ENCODE results near the gene PIGBOS1. TPM values are rescaled to one million over a fixed set of nuclear protein-coding genes. Genes with fewer than 3 reads are reported as not detected.
"Not testable (repeated sequence)": the region's sequence is repeated elsewhere in the genome, so short reads cannot be mapped to it uniquely, and the experiment has no call there.

PIGBOS1 gene
- polyA plus RNA-seq, 1 experiment, result 12.2 TPM

DNA sequence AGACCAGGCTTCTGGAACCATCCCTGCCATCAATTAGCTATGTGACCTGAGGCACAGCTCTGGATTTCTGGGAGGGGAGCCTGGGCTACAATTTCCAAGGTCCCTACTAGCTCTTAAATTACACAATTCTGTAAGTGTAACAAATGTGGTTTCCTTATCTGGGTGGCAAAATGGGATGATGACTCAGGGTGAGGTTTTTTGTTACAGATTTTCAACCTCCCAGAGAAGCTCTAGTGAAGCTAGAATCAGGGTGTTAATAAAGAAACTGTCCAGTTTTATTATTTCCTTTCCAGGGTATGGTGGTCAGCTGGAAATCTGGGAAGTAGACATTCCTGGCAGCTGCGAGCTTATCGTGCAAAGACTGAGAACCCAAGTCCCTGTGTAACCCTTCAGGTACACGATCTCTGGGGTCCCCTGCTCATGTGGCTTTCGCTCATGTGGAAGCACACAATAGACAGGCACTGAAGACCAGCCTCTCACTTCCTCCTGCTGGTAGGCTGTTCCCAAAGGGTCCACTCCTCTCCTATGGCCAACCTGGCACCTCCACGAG is 36.6 kb downstream of the PIGBOS1 start:
- no peak overlapping the region for H3K4me3 ChIP-seq (ENCODE audit: low read depth, low read length)
- no peaks in the 10 kb centered on the region; the same call in 1 of the 2 replicates for H3K36me3 ChIP-seq (ENCODE audit: control insufficient read depth, insufficient read depth, low read length)
- TF ChIP-seq, protein P1, sequence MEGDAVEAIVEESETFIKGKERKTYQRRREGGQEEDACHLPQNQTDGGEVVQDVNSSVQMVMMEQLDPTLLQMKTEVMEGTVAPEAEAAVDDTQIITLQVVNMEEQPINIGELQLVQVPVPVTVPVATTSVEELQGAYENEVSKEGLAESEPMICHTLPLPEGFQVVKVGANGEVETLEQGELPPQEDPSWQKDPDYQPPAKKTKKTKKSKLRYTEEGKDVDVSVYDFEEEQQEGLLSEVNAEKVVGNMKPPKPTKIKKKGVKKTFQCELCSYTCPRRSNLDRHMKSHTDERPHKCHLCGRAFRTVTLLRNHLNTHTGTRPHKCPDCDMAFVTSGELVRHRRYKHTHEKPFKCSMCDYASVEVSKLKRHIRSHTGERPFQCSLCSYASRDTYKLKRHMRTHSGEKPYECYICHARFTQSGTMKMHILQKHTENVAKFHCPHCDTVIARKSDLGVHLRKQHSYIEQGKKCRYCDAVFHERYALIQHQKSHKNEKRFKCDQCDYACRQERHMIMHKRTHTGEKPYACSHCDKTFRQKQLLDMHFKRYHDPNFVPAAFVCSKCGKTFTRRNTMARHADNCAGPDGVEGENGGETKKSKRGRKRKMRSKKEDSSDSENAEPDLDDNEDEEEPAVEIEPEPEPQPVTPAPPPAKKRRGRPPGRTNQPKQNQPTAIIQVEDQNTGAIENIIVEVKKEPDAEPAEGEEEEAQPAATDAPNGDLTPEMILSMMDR (IDR thresholded peaks at IDR 0.05; ENCODE audit: insufficient read depth, low read depth, low read length), result no peak
- CTCF ChIA-PET, result interaction anchor here (0.6 to 1.2 kb wide), 7 partner anchors 9 to 1393 kb away, joined by 3 to 5 read pairs (median 4); no protein-coding TSS in a partner anchor
- peak; percentile 46 for DNase-seq (ENCODE audit: low read depth)
- POLR2A ChIA-PET, result no interaction called here
- H3K27me3 ChIP-seq (ENCODE audit: control insufficient read depth, insufficient read depth, low read length), result no peaks in the 10 kb centered on the region

DNA sequence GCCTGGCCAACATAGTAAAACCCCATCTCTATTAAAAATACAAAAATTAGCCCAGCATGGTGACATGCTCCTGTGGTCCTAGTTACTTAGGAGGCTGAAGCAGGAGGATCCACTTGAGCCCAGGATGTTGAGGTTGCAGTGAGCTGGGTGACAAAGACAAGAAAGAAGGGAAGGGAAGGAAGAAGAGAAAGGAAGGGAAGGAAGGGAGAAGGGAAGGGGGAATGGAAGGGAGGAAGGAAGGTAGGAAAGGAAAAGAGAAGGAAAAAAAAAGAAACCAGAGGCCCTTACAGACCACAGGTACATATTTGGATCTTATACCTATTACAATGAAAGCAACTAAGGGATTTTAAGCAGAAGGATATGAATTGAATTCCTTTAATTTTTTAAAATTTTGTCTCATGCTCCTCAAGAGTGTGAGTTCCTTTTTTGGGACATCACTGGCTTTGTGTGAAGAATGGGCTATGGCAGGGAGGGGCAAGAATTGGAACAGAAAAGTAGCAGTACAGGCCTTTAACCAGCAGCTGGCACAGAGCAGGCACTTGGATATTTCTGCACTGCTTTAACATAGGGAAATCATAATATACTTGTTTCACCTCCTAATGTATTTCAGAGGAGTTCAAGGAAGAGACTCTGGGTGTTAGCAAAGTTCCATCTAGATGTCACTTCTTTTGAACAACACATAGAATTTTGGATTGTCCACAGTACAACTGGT is 37.2 kb downstream of the PIGBOS1 start:
- ChIA-PET POLR2A (no interaction called here), CTCF (interaction anchor here (0.6 to 1.2 kb wide), 6 partner anchors 10 to 158 kb away, joined by 3 to 6 read pairs (median 4); no protein-coding TSS in a partner anchor)
- Histone ChIP-seq H3K36me3 (ENCODE audit: control insufficient read depth, insufficient read depth, low read length) (no peaks in the 10 kb centered on the region; the same call in 1 of the 2 replicates), H3K27me3 (ENCODE audit: control insufficient read depth, insufficient read depth, low read length) (no peaks in the 10 kb centered on the region), H3K4me3 (ENCODE audit: low read depth, low read length) (no peak overlapping the region)
- TF ChIP-seq, protein P1 (IDR thresholded peaks at IDR 0.05; ENCODE audit: insufficient read depth, low read depth, low read length), result no peak
- DNase-seq (ENCODE audit: low read depth), result no peak

DNA sequence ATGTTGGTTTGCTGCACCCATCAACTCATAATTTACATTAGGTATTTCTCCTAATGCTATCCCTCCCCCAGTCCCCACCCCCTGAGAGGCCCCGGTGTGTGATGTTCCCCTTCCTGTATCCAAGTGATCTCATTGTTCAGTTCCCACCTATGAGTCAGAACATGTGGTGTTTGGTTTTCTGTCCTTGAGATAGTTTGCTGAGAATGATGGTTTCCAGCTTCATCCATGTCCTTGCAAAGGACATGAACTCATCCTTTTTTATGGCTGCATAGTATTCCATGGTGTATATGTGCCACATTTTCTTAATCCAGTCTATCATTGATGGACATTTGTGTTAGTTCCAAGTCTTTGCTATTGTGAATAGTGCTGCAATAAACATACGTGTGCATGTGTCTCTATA is 38.3 kb downstream of the PIGBOS1 start:
- CTCF ChIA-PET, result interaction anchor here (0.6 kb wide), 1 partner anchor 10 kb away, joined by 3 read pairs; no protein-coding TSS in a partner anchor
- H3K4me3 ChIP-seq (ENCODE audit: low read depth, low read length); H3K27me3 ChIP-seq (ENCODE audit: control insufficient read depth, insufficient read depth, low read length); H3K36me3 ChIP-seq (ENCODE audit: control insufficient read depth, insufficient read depth, low read length); DNase-seq (ENCODE audit: low read depth); POLR2A ChIA-PET: not testable (repeated sequence)

- Histone ChIP-seq H3K36me3 (ENCODE audit: control insufficient read depth, insufficient read depth, low read length) (no peaks in the 10 kb centered on the region), H3K4me3 (ENCODE audit: low read depth, low read length) (no peak overlapping the region), H3K27me3 (ENCODE audit: control insufficient read depth, insufficient read depth, low read length) (no peaks in the 10 kb centered on the region)
- POLR2A ChIA-PET, result interaction anchor here (0.5 kb wide), 1 partner anchor 68 kb away, joined by 9 read pairs; no protein-coding TSS in a partner anchor
- TF ChIP-seq, protein P1 (IDR thresholded peaks at IDR 0.05; ENCODE audit: insufficient read depth, low read depth, low read length), result no peak
- peak; percentile 73 for DNase-seq (ENCODE audit: low read depth)
- CTCF ChIA-PET, result no interaction called here
Measured at GRCh38 chr15:55279746-55280351, 39.1 kb downstream of the PIGBOS1 start.

- CTCF ChIA-PET, result interaction anchor here (0.6 kb wide), 1 partner anchor 68 kb away, joined by 3 read pairs; no protein-coding TSS in a partner anchor
- H3K4me3 ChIP-seq (ENCODE audit: low read depth, low read length), result no peak overlapping the region
Measured at GRCh38 chr15:55279100-55279745, 39.7 kb downstream of the PIGBOS1 start.

More at GRCh38 chr15:55279100-55279745, 39.7 kb downstream of the PIGBOS1 start:
- no peak for DNase-seq (ENCODE audit: low read depth)
- TF ChIP-seq, protein P1 (IDR thresholded peaks at IDR 0.05; ENCODE audit: insufficient read depth, low read depth, low read length), result no peak
- H3K36me3 ChIP-seq (ENCODE audit: control insufficient read depth, insufficient read depth, low read length), result no peaks in the 10 kb centered on the region
- no peaks in the 10 kb centered on the region for H3K27me3 ChIP-seq (ENCODE audit: control insufficient read depth, insufficient read depth, low read length)
- POLR2A ChIA-PET, result no interaction called here
